ENCODE data around the gene CEP68. TPM values are rescaled to one million over a fixed set of nuclear protein-coding genes. Genes with fewer than 3 reads are reported as not detected.
"Not testable (repeated sequence)": the region's sequence is repeated elsewhere in the genome, so short reads cannot be mapped to it uniquely, and the experiment has no call there.

CEP68 gene
- 1 to 10 TPM; 2.3 to 5.4 (median 2.9) TPM for total RNA-seq

GRCh38 chr2:65056215-65057053, at the start of gene CEP68:
TSS of gene CEP68 (plus strand) at chr2:65056416. CDS start at chr2:65069445, 13,029 bp downstream.
- Mint-ChIP-seq H3K4me1 (ENCODE audit: low read depth) (peaks cover 57% of the 10 kb centered on the region), H3K36me3 (ENCODE audit: insufficient read depth) (no peaks in the 10 kb centered on the region), H3K9me3 (no peaks in the 10 kb centered on the region), H3K4me3 (peak within 1 kb of the TSS; percentile 92), H3K27me3 (ENCODE audit: low read depth) (no peaks in the 10 kb centered on the region)
- DNase-seq = peak; percentile 94
- ATAC-seq = peak; percentile 92 to 94

- no peak for DNase-seq
- ATAC-seq = no peak
- Mint-ChIP-seq H3K4me3 (no peak overlapping the region), H3K27me3 (ENCODE audit: low read depth) (no peaks in the 10 kb centered on the region), H3K36me3 (ENCODE audit: insufficient read depth) (peaks cover 24% of the 10 kb centered on the region), H3K9me3 (no peaks in the 10 kb centered on the region), H3K4me1 (ENCODE audit: low read depth) (peaks cover 8% of the 10 kb centered on the region)
These were observed 42.4 kb upstream of the CEP68 start for GRCh38 chr2:65013776-65014175.

- no peak for ATAC-seq
- Mint-ChIP-seq H3K9me3 (no peaks in the 10 kb centered on the region), H3K27me3 (ENCODE audit: low read depth) (no peaks in the 10 kb centered on the region), H3K4me1 (ENCODE audit: low read depth) (peaks cover 8% of the 10 kb centered on the region), H3K36me3 (ENCODE audit: insufficient read depth) (peaks cover 29% of the 10 kb centered on the region), H3K4me3 (no peak overlapping the region)
- DNase-seq = no peak
These were observed 40.5 kb upstream of the CEP68 start for GRCh38 chr2:65015731-65016130.

- peaks cover 8% of the 10 kb centered on the region for H3K4me1 Mint-ChIP-seq (ENCODE audit: low read depth)
- peaks cover 34% of the 10 kb centered on the region for H3K36me3 Mint-ChIP-seq (ENCODE audit: insufficient read depth)
- H3K4me3 Mint-ChIP-seq = no peak overlapping the region
- H3K9me3 Mint-ChIP-seq = no peaks in the 10 kb centered on the region
- no peaks in the 10 kb centered on the region for H3K27me3 Mint-ChIP-seq (ENCODE audit: low read depth)
- DNase-seq = no peak
- ATAC-seq = no peak
These were observed 39.4 kb upstream of the CEP68 start for GRCh38 chr2:65016789-65017188.

GRCh38 chr2:65017335-65017734, 38.9 kb upstream of the CEP68 start:
- Mint-ChIP-seq H3K4me3 (no peak overlapping the region), H3K36me3 (ENCODE audit: insufficient read depth) (peaks cover 36% of the 10 kb centered on the region), H3K4me1 (ENCODE audit: low read depth) (peaks cover 8% of the 10 kb centered on the region), H3K9me3 (no peaks in the 10 kb centered on the region), H3K27me3 (ENCODE audit: low read depth) (no peaks in the 10 kb centered on the region)
- DNase-seq (no peak), ATAC-seq (no peak)

GRCh38 chr2:65018141-65018582, 38.1 kb upstream of the CEP68 start:
- Mint-ChIP-seq H3K9me3 (no peaks in the 10 kb centered on the region), H3K4me3 (no peak overlapping the region), H3K36me3 (ENCODE audit: insufficient read depth) (peaks cover 34% of the 10 kb centered on the region), H3K27me3 (ENCODE audit: low read depth) (no peaks in the 10 kb centered on the region), H3K4me1 (ENCODE audit: low read depth) (peaks cover 8% of the 10 kb centered on the region)
- DNase-seq = no peak
- ATAC-seq = no peak

GRCh38 chr2:65019010-65019409, 37.2 kb upstream of the CEP68 start:
- no peak overlapping the region for H3K4me3 Mint-ChIP-seq
- H3K36me3 Mint-ChIP-seq (ENCODE audit: insufficient read depth) = peaks cover 29% of the 10 kb centered on the region
- no peak for ATAC-seq
- DNase-seq = no peak
- no peaks in the 10 kb centered on the region for H3K27me3 Mint-ChIP-seq (ENCODE audit: low read depth)
- peaks cover 5% of the 10 kb centered on the region for H3K4me1 Mint-ChIP-seq (ENCODE audit: low read depth)
- H3K9me3 Mint-ChIP-seq = no peaks in the 10 kb centered on the region

- peaks cover 5% of the 10 kb centered on the region for H3K4me1 Mint-ChIP-seq (ENCODE audit: low read depth)
- peaks cover 27% of the 10 kb centered on the region for H3K36me3 Mint-ChIP-seq (ENCODE audit: insufficient read depth)
- H3K4me3 Mint-ChIP-seq = no peak overlapping the region
- no peaks in the 10 kb centered on the region for H3K9me3 Mint-ChIP-seq
- H3K27me3 Mint-ChIP-seq (ENCODE audit: low read depth) = no peaks in the 10 kb centered on the region
- no peak for ATAC-seq
- no peak for DNase-seq
These were observed 36.5 kb upstream of the CEP68 start for GRCh38 chr2:65019675-65020195.

GRCh38 chr2:65020251-65020650, 36.0 kb upstream of the CEP68 start:
- not testable (repeated sequence) for H3K27me3 Mint-ChIP-seq (ENCODE audit: low read depth); H3K9me3 Mint-ChIP-seq; ATAC-seq; DNase-seq; H3K4me1 Mint-ChIP-seq (ENCODE audit: low read depth); H3K4me3 Mint-ChIP-seq
- H3K36me3 Mint-ChIP-seq (ENCODE audit: insufficient read depth) = peaks cover 25% of the 10 kb centered on the region

- H3K4me1 Mint-ChIP-seq (ENCODE audit: low read depth) = peaks cover 6% of the 10 kb centered on the region
- no peak overlapping the region for H3K4me3 Mint-ChIP-seq
- no peaks in the 10 kb centered on the region for H3K27me3 Mint-ChIP-seq (ENCODE audit: low read depth)
These were observed 35.2 kb upstream of the CEP68 start for GRCh38 chr2:65020943-65021528.

GRCh38 chr2:65021709-65022108, 34.5 kb upstream of the CEP68 start:
- H3K27me3 Mint-ChIP-seq (ENCODE audit: low read depth) = no peaks in the 10 kb centered on the region
- peaks cover 6% of the 10 kb centered on the region for H3K4me1 Mint-ChIP-seq (ENCODE audit: low read depth)
- H3K4me3 Mint-ChIP-seq = no peak overlapping the region
- ATAC-seq (no peak), DNase-seq (no peak)
- H3K36me3 Mint-ChIP-seq (ENCODE audit: insufficient read depth) = peaks cover 25% of the 10 kb centered on the region
- H3K9me3 Mint-ChIP-seq = no peaks in the 10 kb centered on the region

More at GRCh38 chr2:65020943-65021528, 35.2 kb upstream of the CEP68 start:
- ATAC-seq = no peak
- Mint-ChIP-seq H3K36me3 (ENCODE audit: insufficient read depth) (peaks cover 25% of the 10 kb centered on the region), H3K9me3 (no peaks in the 10 kb centered on the region)
- no peak for DNase-seq

- no peak overlapping the region for H3K4me3 Mint-ChIP-seq
- H3K36me3 Mint-ChIP-seq (ENCODE audit: insufficient read depth) = peaks cover 25% of the 10 kb centered on the region
- no peak for ATAC-seq
- no peaks in the 10 kb centered on the region for H3K9me3 Mint-ChIP-seq
- H3K4me1 Mint-ChIP-seq (ENCODE audit: low read depth) = peaks cover 6% of the 10 kb centered on the region
- H3K27me3 Mint-ChIP-seq (ENCODE audit: low read depth) = no peaks in the 10 kb centered on the region
- DNase-seq = no peak
These were observed 34.0 kb upstream of the CEP68 start for GRCh38 chr2:65022189-65022588.

- H3K4me3 Mint-ChIP-seq = no peak overlapping the region
- no peaks in the 10 kb centered on the region for H3K27me3 Mint-ChIP-seq (ENCODE audit: low read depth)
- ATAC-seq (no peak), DNase-seq (no peak)
- H3K4me1 Mint-ChIP-seq (ENCODE audit: low read depth) = peaks cover 2% of the 10 kb centered on the region
- no peaks in the 10 kb centered on the region for H3K9me3 Mint-ChIP-seq
- H3K36me3 Mint-ChIP-seq (ENCODE audit: insufficient read depth) = peaks cover 15% of the 10 kb centered on the region
These were observed 32.5 kb upstream of the CEP68 start for GRCh38 chr2:65023742-65024141.

- no peaks in the 10 kb centered on the region for H3K9me3 Mint-ChIP-seq
- peaks cover 10% of the 10 kb centered on the region for H3K36me3 Mint-ChIP-seq (ENCODE audit: insufficient read depth)
- H3K4me1 Mint-ChIP-seq (ENCODE audit: low read depth) = peaks cover 2% of the 10 kb centered on the region
- H3K27me3 Mint-ChIP-seq (ENCODE audit: low read depth) = no peaks in the 10 kb centered on the region
- ATAC-seq (no peak), DNase-seq (no peak)
- H3K4me3 Mint-ChIP-seq = no peak overlapping the region
These were observed 31.9 kb upstream of the CEP68 start for GRCh38 chr2:65024149-65024829.

Data from activated T-cell treated with anti-CD3 and anti-CD28 coated beads, Interleukin-2, amount 50 U/mL, for 4 hours (primary cell).